Neural progenitor cell (in vitro differentiated cells): ENCODE results near the gene MED10. TPM values are rescaled to one million over a fixed set of nuclear protein-coding genes. Genes with fewer than 3 reads are reported as not detected.

Experiments
- DNase-seq: peaks from one replicate; pipeline ENCODE4 v3.0.0-alpha.2; 2016; ENCODE audit warnings: low spot score
- H2AFZ ChIP-seq: fragments of 200-600 bp; sonication (generic); replicated peaks from 2 replicates; pipeline ENCODE4 v1.6.1; 2016; ENCODE audit warnings: antibody characterized with exemption
- H3F3A ChIP-seq: fragments of 200-600 bp; sonication (generic); 2 replicates; pipeline ENCODE4 v1.6.1; 2016; ENCODE audit warnings: antibody characterized with exemption, low read depth
- H3K27ac ChIP-seq: fragments of 200-600 bp; sonication (generic); 2 replicates; pipeline ENCODE4 v1.5.1; 2016; ENCODE audit warnings: mild to moderate bottlenecking
- H3K27me3 ChIP-seq: fragments of 200-600 bp; sonication (generic); 2 replicates; pipeline ENCODE4 v1.6.1; 2016; ENCODE audit warnings: mild to moderate bottlenecking, moderate library complexity
- H3K36me3 ChIP-seq: fragments of 200-600 bp; sonication (generic); 2 replicates; pipeline ENCODE4 v1.5.1; 2016
- H3K4me1 ChIP-seq: fragments of 200-600 bp; sonication (generic); 2 replicates; pipeline ENCODE4 v1.6.1; 2016; ENCODE audit warnings: mixed run types
- H3K4me2 ChIP-seq: fragments of 200-600 bp; sonication (generic); 2 replicates; pipeline ENCODE4 v1.6.1; 2016
- H3K4me3 ChIP-seq: fragments of 200-600 bp; sonication (generic); 2 replicates; pipeline ENCODE4 v1.5.1; 2016
- H3K79me2 ChIP-seq: fragments of 200-600 bp; sonication (generic); 2 replicates; pipeline ENCODE4 v1.6.1; 2016; ENCODE audit warnings: low read depth
- H3K9ac ChIP-seq: fragments of 200-600 bp; sonication (generic); 2 replicates; pipeline ENCODE4 v1.6.1; 2016
- H3K9me3 ChIP-seq: fragments of 200-600 bp; sonication (generic); 2 replicates; pipeline ENCODE4 v1.5.1; 2016; ENCODE audit warnings: low read depth
- H4K20me1 ChIP-seq: fragments of 200-600 bp; sonication (generic); 2 replicates; pipeline ENCODE4 v1.6.1; 2016; ENCODE audit warnings: low read depth
- H3K27ac Mint-ChIP-seq: 3 replicates; pipeline ENCODE4 v1.8.0; 2021; ENCODE audit warnings: mixed read lengths
- H3K27me3 Mint-ChIP-seq: 2 replicates; pipeline ENCODE4 v1.8.0; 2022; ENCODE audit warnings: low read depth, mild to moderate bottlenecking, inconsistent platforms, moderate library complexity, mixed read lengths; ENCODE audit not compliant: insufficient read depth
- H3K36me3 Mint-ChIP-seq: 3 replicates; pipeline ENCODE4 v1.8.0; 2021; ENCODE audit warnings: mixed read lengths
- H3K4me1 Mint-ChIP-seq: 3 replicates; pipeline ENCODE4 v1.8.0; 2021; ENCODE audit warnings: mixed read lengths
- H3K4me3 Mint-ChIP-seq: 3 replicates; pipeline ENCODE4 v1.8.0; 2021; ENCODE audit warnings: mild to moderate bottlenecking, moderate library complexity, mixed read lengths
- H3K9me3 Mint-ChIP-seq: 3 replicates; pipeline ENCODE4 v1.8.0; 2020; ENCODE audit warnings: mixed read lengths
- EZH2 ChIP-seq: fragments of 200-600 bp; sonication (generic); IDR thresholded peaks from 2 replicates; pipeline ENCODE4 v1.6.1; 2017; ENCODE audit warnings: antibody characterized with exemption, mild to moderate bottlenecking, moderate library complexity
- EZH2phosphoT487 ChIP-seq: fragments of 200-600 bp; sonication (generic); IDR thresholded peaks from 2 replicates; pipeline ENCODE4 v1.6.1; 2017; ENCODE audit warnings: antibody characterized with exemption
- total RNA-seq: library from RNA; depleted of rRNA; stranded (reverse); fragments of >200 nt; gene quantifications from 2 replicates; pipeline ENCODE4 v1.2.3, GENCODE V29; 2015; ENCODE audit warnings: low replicate concordance
- TF ChIP-seq, protein P1 (sequence below): fragments of 200-600 bp; sonication (generic); IDR thresholded peaks from 2 replicates; pipeline ENCODE4 v1.5.1; 2017; ENCODE audit warnings: antibody characterized with exemption, mild to moderate bottlenecking

The MED10 gene
- total RNA-seq, 1 donor from 2014 or later = 23.5 TPM

DNA sequence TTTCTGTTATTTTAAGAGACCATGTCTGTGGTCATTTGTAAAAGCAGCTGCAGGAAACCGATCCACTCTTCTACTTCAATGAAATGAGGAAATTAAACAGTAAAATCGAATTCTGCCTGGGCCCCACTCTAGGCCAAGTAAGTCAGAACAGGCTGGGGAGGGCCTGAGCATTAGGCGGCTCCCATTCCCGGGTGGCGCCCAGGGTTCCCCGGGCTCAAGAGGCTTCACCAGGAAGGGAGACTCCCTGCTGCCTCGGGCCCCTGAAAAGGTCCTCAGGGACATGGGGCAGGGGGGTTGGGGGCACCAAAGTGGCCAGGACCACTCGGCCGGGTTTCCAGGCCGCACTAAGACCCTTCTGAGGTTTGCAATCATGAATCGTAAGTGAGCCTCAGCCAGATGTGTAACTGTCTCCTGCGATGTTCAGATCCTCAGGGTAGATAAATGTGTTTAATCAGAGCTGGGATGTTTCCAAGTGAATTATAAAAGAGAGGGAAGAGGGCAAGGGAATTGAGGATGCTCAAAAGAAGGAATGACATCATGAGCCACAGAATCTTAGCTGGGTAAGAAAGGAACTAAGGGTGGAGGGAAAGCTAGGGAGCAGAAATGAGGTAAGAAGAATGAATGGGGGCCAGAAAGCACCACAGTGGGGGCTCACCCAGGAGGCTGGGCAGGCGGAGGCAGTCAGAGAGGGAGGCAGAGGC, 24.6 kb downstream of the MED10 start:
- DNase-seq = no peak
- H2AFZ ChIP-seq = no peak overlapping the region
- H3K27ac ChIP-seq = no peak overlapping the region
- no peaks in the 10 kb centered on the region for H3F3A ChIP-seq
- no peak overlapping the region for H3K4me2 ChIP-seq
- peaks cover 9% of the 10 kb centered on the region for H3K4me1 ChIP-seq
- H3K36me3 ChIP-seq = no peaks in the 10 kb centered on the region
- Mint-ChIP-seq H3K9me3 (no peaks in the 10 kb centered on the region), H3K36me3 (no peaks in the 10 kb centered on the region), H3K4me1 (peaks cover 19% of the 10 kb centered on the region), H3K4me3 (no peak overlapping the region), H3K27me3 (peaks cover 10% of the 10 kb centered on the region), H3K27ac (no peak overlapping the region)
- H3K27me3 ChIP-seq = no peaks in the 10 kb centered on the region
- no peaks in the 10 kb centered on the region for H3K9me3 ChIP-seq
- H3K4me3 ChIP-seq = no peak overlapping the region
- no peaks in the 10 kb centered on the region for H3K79me2 ChIP-seq
- no peaks in the 10 kb centered on the region for H4K20me1 ChIP-seq
- H3K9ac ChIP-seq = no peak overlapping the region
- no peak for TF ChIP-seq EZH2
- TF ChIP-seq, protein P1, sequence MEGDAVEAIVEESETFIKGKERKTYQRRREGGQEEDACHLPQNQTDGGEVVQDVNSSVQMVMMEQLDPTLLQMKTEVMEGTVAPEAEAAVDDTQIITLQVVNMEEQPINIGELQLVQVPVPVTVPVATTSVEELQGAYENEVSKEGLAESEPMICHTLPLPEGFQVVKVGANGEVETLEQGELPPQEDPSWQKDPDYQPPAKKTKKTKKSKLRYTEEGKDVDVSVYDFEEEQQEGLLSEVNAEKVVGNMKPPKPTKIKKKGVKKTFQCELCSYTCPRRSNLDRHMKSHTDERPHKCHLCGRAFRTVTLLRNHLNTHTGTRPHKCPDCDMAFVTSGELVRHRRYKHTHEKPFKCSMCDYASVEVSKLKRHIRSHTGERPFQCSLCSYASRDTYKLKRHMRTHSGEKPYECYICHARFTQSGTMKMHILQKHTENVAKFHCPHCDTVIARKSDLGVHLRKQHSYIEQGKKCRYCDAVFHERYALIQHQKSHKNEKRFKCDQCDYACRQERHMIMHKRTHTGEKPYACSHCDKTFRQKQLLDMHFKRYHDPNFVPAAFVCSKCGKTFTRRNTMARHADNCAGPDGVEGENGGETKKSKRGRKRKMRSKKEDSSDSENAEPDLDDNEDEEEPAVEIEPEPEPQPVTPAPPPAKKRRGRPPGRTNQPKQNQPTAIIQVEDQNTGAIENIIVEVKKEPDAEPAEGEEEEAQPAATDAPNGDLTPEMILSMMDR = no peak
- no peak for TF ChIP-seq EZH2phosphoT487

- H3K27me3 Mint-ChIP-seq = peaks cover 10% of the 10 kb centered on the region
- Histone ChIP-seq H3F3A (no peaks in the 10 kb centered on the region), H2AFZ (peak overlapping the region; percentile 89), H3K9ac (no peak overlapping the region), H3K9me3 (no peaks in the 10 kb centered on the region), H3K4me1 (peaks cover 9% of the 10 kb centered on the region), H3K4me3 (no peak overlapping the region), H3K36me3 (no peaks in the 10 kb centered on the region), H4K20me1 (no peaks in the 10 kb centered on the region), H3K4me2 (no peak overlapping the region), H3K27me3 (no peaks in the 10 kb centered on the region), H3K79me2 (no peaks in the 10 kb centered on the region), H3K27ac (no peak overlapping the region)
- no peak overlapping the region for H3K4me3 Mint-ChIP-seq
- H3K27ac Mint-ChIP-seq = no peak overlapping the region
- DNase-seq = peak; percentile 20
- H3K36me3 Mint-ChIP-seq = no peaks in the 10 kb centered on the region
- no peak for TF ChIP-seq EZH2
- no peak for TF ChIP-seq EZH2phosphoT487
- TF ChIP-seq, protein P1 = no peak
- H3K4me1 Mint-ChIP-seq = peaks cover 16% of the 10 kb centered on the region
- no peaks in the 10 kb centered on the region for H3K9me3 Mint-ChIP-seq
These were observed 27.9 kb downstream of the MED10 start for GRCh38 chr5:6350277-6351090.

GRCh38 chr5:6349387-6349786, 29.0 kb downstream of the MED10 start:
- Histone ChIP-seq H3K9me3 (no peaks in the 10 kb centered on the region), H3K27me3 (no peaks in the 10 kb centered on the region), H3K4me1 (peaks cover 9% of the 10 kb centered on the region), H3K4me3 (no peak overlapping the region), H2AFZ (no peak overlapping the region), H3K27ac (no peak overlapping the region), H3K4me2 (no peak overlapping the region), H4K20me1 (no peaks in the 10 kb centered on the region), H3K9ac (no peak overlapping the region), H3K36me3 (no peaks in the 10 kb centered on the region), H3F3A (no peaks in the 10 kb centered on the region), H3K79me2 (no peaks in the 10 kb centered on the region)
- no peak overlapping the region for H3K4me3 Mint-ChIP-seq
- no peaks in the 10 kb centered on the region for H3K9me3 Mint-ChIP-seq
- peaks cover 16% of the 10 kb centered on the region for H3K4me1 Mint-ChIP-seq
- H3K27me3 Mint-ChIP-seq = peaks cover 10% of the 10 kb centered on the region
- H3K27ac Mint-ChIP-seq = peak overlapping the region; percentile 52
- TF ChIP-seq EZH2phosphoT487 = no peak
- DNase-seq = no peak
- no peaks in the 10 kb centered on the region for H3K36me3 Mint-ChIP-seq
